ENCODE measurements around the gene SESN1. TPM values are rescaled to one million over a fixed set of nuclear protein-coding genes. Genes with fewer than 3 reads are reported as not detected.
"Not testable (repeated sequence)": the region's sequence is repeated elsewhere in the genome, so short reads cannot be mapped to it uniquely, and the experiment has no call there.

The SESN1 gene
- total RNA-seq, 1 donor from 2014 or later: 58.9 TPM

DNA sequence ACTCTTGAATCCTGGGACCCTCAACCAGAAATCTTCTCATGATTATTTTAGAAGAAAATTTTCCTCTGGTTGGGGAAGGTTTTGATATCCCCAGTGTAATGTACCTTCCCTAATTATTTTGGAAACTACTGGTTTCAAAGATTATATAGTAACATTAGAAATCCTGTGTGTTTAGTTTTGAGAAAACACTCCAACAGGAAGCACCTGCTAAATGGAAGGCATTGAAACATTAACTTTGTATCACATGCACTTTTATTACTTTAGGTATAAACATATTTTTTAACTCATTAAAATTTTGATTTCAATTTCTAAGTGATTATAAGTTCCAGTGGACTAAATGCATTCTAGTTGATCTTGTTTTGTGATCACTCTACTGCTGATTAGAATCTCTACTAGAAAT is 109.3 kb downstream of the SESN1 start:
- no peak overlapping the region for H3K4me3 ChIP-seq

DNA sequence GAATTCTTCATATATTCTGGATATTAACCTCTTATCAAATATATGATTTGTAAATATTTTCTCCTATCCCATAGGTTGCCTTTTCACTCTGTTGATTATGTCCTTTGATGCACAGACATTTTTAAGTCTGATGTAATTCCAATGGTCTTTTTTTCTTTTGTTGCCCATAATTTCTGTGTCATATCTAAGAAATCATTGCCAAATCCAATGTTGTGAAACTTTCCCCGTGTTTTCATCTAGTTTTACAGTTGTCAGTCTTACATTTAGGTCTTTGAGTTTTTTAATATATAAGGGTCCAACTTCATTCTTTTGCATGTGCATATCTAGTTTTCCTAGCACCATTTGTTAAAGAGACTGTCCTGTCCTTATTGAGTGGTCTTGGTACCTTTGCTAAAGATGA is 111.5 kb downstream of the SESN1 start:
- Histone ChIP-seq H3K4me1 (no peaks in the 10 kb centered on the region), H3K27ac (no peak overlapping the region), H3K4me3 (no peak overlapping the region), H3K9me3 (no peaks in the 10 kb centered on the region), H3K36me3 (peaks cover 0 to 33% of the 10 kb centered on the region in 2 donors), H3K27me3 (no peaks in the 10 kb centered on the region)
- no peak for DNase-seq (ENCODE audit: extremely low spot score in 2 of 2)
- intact Hi-C loops (cut with DNase I): no loop called here
- TF ChIP-seq POLR2AphosphoS5 (IDR thresholded peaks at IDR 0.05; ENCODE audit: insufficient read depth in 1 of 2, low read depth in 1 of 2) (no peak), POLR2A (IDR thresholded peaks at IDR 0.05) (no peak)
- TF ChIP-seq, protein P1, sequence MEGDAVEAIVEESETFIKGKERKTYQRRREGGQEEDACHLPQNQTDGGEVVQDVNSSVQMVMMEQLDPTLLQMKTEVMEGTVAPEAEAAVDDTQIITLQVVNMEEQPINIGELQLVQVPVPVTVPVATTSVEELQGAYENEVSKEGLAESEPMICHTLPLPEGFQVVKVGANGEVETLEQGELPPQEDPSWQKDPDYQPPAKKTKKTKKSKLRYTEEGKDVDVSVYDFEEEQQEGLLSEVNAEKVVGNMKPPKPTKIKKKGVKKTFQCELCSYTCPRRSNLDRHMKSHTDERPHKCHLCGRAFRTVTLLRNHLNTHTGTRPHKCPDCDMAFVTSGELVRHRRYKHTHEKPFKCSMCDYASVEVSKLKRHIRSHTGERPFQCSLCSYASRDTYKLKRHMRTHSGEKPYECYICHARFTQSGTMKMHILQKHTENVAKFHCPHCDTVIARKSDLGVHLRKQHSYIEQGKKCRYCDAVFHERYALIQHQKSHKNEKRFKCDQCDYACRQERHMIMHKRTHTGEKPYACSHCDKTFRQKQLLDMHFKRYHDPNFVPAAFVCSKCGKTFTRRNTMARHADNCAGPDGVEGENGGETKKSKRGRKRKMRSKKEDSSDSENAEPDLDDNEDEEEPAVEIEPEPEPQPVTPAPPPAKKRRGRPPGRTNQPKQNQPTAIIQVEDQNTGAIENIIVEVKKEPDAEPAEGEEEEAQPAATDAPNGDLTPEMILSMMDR (IDR thresholded peaks at IDR 0.05): no peak

More for the DNA sequence above, 109.3 kb downstream of the SESN1 start:
- intact Hi-C loops (cut with DNase I): no loop called here
- no peak for TF ChIP-seq POLR2AphosphoS5 (IDR thresholded peaks at IDR 0.05; ENCODE audit: insufficient read depth in 1 of 2, low read depth in 1 of 2)
- TF ChIP-seq, protein P1 (IDR thresholded peaks at IDR 0.05): no peak
- no peak for TF ChIP-seq POLR2A (IDR thresholded peaks at IDR 0.05)
- DNase-seq (ENCODE audit: extremely low spot score in 2 of 2): no peak
- Histone ChIP-seq H3K36me3 (peaks cover 0 to 54% of the 10 kb centered on the region in 2 donors), H3K27me3 (no peaks in the 10 kb centered on the region), H3K9me3 (no peaks in the 10 kb centered on the region), H3K27ac (no peak overlapping the region), H3K4me1 (no peaks in the 10 kb centered on the region)

DNA sequence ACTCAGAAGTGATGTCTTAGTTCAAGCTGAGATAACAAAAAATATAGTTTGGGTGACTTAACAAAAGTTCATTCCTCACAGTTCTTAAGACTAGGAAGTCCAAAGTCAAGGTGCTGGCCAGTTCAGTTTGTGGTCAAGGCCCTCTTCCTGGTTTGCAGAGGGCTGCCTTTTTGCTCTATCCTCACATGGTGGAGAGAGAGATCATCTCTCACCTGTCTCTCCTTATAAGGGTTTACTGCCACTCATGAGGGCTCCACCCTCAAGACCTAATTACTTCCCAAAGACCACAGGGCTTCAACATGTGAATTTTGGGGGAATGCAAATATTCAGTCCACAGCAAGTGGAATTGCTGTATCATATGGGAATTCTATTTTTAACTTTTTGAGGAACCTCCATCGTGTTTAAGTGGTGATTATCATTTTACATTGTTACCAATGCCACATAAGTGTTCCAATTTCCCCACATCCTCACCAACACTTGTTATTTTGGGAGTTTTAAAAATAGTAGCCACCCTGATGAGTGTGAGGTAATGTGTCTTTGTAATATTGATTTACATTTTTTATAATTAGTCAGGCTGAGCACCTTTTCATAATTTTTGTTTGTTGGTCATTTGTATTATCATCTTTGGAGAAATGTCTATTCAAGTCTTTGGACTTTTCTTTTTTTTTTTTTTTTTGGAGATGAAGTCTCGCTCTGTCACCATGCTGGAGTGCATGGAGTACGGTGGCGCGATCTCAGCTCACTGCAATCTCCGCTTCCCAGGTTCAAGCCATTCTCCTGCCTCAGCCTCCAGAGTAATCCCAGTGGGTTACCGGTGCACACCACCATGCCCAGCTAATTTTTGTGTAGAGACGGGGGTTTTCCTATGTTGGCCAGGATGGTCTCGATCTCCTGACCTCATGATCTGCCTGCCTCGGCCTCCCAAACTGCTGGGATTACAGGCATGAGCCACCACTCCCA is 112.2 kb downstream of the SESN1 start:
- TF ChIP-seq, protein P1 (IDR thresholded peaks at IDR 0.05): no peak
- no peak for TF ChIP-seq POLR2AphosphoS5 (IDR thresholded peaks at IDR 0.05; ENCODE audit: insufficient read depth in 1 of 2, low read depth in 1 of 2)
- TF ChIP-seq POLR2A (IDR thresholded peaks at IDR 0.05): no peak
- H3K36me3 ChIP-seq: peaks cover 0 to 26% of the 10 kb centered on the region in 2 donors
- H3K4me3 ChIP-seq: no peak overlapping the region
- H3K27ac ChIP-seq: no peak overlapping the region
- no peaks in the 10 kb centered on the region for H3K4me1 ChIP-seq
- intact Hi-C loops (cut with DNase I): no loop called here
- no peaks in the 10 kb centered on the region for H3K27me3 ChIP-seq
- no peak for DNase-seq (ENCODE audit: extremely low spot score in 2 of 2)
- H3K9me3 ChIP-seq: no peaks in the 10 kb centered on the region

DNA sequence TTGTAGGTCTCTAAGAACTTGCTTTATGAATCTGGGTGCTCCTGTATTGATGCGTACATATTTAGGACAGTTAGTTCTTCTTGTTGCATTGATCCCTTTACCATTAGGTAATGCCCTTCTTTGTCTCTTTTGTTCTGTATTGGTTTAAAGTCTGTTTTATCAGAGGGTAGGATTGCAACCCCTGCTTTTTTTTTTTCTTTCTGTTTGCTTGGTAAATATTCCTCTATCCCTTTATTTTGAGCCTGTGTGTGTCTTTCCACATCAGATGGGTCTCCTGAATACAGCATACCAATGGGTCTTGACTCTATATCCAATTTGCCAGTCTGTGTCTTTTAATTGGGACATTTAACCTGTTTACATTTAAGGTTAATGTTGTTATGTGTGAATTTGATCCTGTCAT is 116.0 kb downstream of the SESN1 start:
- intact Hi-C loops (cut with DNase I); H3K36me3 ChIP-seq; H3K4me1 ChIP-seq; H3K4me3 ChIP-seq; H3K27ac ChIP-seq; H3K9me3 ChIP-seq; DNase-seq (ENCODE audit: extremely low spot score in 2 of 2); H3K27me3 ChIP-seq: not testable (repeated sequence)

DNA sequence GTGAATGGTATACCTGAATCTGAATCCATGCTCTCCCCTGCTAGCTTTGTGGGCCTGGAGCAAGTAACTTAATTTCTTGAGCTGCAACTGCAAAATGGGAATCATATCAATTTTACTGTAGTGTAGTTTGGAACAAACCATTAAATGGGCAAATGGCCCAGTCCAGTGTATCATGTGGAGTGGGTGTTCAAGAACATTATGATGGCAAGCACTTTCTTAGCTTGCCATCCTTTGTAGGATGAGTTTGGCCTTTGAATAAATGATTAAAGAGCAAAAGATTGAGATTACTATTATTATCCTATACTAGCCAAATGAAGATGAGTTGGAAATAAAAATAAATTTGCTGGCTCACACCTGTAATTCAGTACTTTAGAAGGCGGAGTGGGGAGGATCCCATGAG is 120.4 kb downstream of the SESN1 start:
- Histone ChIP-seq H3K4me3 (no peak overlapping the region), H3K9me3 (no peaks in the 10 kb centered on the region), H3K27me3 (no peaks in the 10 kb centered on the region), H3K27ac (no peak overlapping the region), H3K36me3 (no peaks in the 10 kb centered on the region), H3K4me1 (no peaks in the 10 kb centered on the region)
- TF ChIP-seq POLR2A (IDR thresholded peaks at IDR 0.05) (no peak), POLR2AphosphoS5 (IDR thresholded peaks at IDR 0.05; ENCODE audit: insufficient read depth in 1 of 2, low read depth in 1 of 2) (no peak)
- TF ChIP-seq, protein P1 (IDR thresholded peaks at IDR 0.05): no peak
- intact Hi-C loops (cut with DNase I): no loop called here
- no peak for DNase-seq (ENCODE audit: extremely low spot score in 2 of 2)

All from vagina (tissue), 2 donors.